HS-5 (cell line): Measurements from ENCODE around the gene GPX3.
A peak's percentile ranks its signal among the peaks of the same experiment; 100 is the strongest.

Experiments
- DNase-seq: peaks from one replicate; pipeline ENCODE4 v3.0.0-alpha.2; 2012; ENCODE audit warnings: low read depth

The GPX3 gene

GRCh38 chr5:151058301-151058700, 37.9 kb downstream of the GPX3 start:
- DNase-seq, result no peak

- DNase-seq, result no peak
Measured at GRCh38 chr5:151058891-151059489, 38.6 kb downstream of the GPX3 start.

GRCh38 chr5:151060742-151061141, 40.4 kb downstream of the GPX3 start:
- no peak for DNase-seq

- DNase-seq, result no peak
Measured at GRCh38 chr5:151062405-151063141, 42.2 kb downstream of the GPX3 start.

GRCh38 chr5:151063142-151063989, 43.0 kb downstream of the GPX3 start:
- no peak for DNase-seq

GRCh38 chr5:151064916-151065499, 44.6 kb downstream of the GPX3 start:
- no peak for DNase-seq

GRCh38 chr5:151065609-151066008, 45.2 kb downstream of the GPX3 start:
- no peak for DNase-seq

- DNase-seq, result no peak
Measured at GRCh38 chr5:151066920-151067319, 46.5 kb downstream of the GPX3 start.

- no peak for DNase-seq
Measured at GRCh38 chr5:151067632-151068432, 47.4 kb downstream of the GPX3 start.

GRCh38 chr5:151068433-151069197, 48.2 kb downstream of the GPX3 start:
- DNase-seq, result no peak

GRCh38 chr5:151070449-151070848, 50.1 kb downstream of the GPX3 start:
- DNase-seq, result no peak

GRCh38 chr5:151071021-151071420, 50.6 kb downstream of the GPX3 start:
- no peak for DNase-seq

GRCh38 chr5:151071848-151072629, 51.6 kb downstream of the GPX3 start:
- DNase-seq, result no peak

GRCh38 chr5:151072630-151073025, 52.2 kb downstream of the GPX3 start:
- peak; percentile 56 for DNase-seq

GRCh38 chr5:151073280-151073679, 52.9 kb downstream of the GPX3 start:
- DNase-seq, result no peak

- DNase-seq, result no peak
Measured at GRCh38 chr5:151074557-151074956, 54.2 kb downstream of the GPX3 start.

GRCh38 chr5:151075698-151076331, 55.4 kb downstream of the GPX3 start:
- DNase-seq, result no peak

- no peak for DNase-seq
Measured at GRCh38 chr5:151076616-151077015, 56.2 kb downstream of the GPX3 start.

- DNase-seq, result no peak
Measured at GRCh38 chr5:151077419-151077818, 57.0 kb downstream of the GPX3 start.

- DNase-seq, result no peak
Measured at GRCh38 chr5:151077967-151078366, 57.6 kb downstream of the GPX3 start.
